ENCODE measurements around the gene TCF4.

DNA sequence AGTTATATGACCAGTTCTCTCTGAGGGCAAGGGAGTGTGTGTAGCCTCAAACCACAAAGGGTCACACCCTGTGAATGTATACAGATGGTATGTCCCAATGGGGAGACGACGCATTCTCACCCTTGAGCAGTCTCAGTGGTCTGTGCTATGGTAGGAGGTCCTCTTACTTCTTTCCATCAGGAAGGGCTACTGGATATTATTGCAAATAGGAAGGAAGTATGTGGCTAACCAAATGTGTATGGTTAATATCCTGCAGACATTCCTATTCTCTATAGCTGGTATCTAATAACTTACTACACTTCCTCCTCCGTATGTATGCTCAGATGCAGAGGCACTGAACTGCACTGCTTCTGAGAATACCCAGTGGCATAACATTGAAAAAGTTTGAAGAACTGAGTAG lies 322.0 kb downstream of the TCF4 start:
- TF ChIP-seq, protein P1, sequence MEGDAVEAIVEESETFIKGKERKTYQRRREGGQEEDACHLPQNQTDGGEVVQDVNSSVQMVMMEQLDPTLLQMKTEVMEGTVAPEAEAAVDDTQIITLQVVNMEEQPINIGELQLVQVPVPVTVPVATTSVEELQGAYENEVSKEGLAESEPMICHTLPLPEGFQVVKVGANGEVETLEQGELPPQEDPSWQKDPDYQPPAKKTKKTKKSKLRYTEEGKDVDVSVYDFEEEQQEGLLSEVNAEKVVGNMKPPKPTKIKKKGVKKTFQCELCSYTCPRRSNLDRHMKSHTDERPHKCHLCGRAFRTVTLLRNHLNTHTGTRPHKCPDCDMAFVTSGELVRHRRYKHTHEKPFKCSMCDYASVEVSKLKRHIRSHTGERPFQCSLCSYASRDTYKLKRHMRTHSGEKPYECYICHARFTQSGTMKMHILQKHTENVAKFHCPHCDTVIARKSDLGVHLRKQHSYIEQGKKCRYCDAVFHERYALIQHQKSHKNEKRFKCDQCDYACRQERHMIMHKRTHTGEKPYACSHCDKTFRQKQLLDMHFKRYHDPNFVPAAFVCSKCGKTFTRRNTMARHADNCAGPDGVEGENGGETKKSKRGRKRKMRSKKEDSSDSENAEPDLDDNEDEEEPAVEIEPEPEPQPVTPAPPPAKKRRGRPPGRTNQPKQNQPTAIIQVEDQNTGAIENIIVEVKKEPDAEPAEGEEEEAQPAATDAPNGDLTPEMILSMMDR (IDR thresholded peaks at IDR 0.05) = no peak
- no peak for TF ChIP-seq SIN3A (IDR thresholded peaks at IDR 0.05; ENCODE audit: borderline replicate concordance, insufficient read depth, low read depth, low read length)
- no peak for TF ChIP-seq POLR2AphosphoS5 (IDR thresholded peaks at IDR 0.05; ENCODE audit: low read depth, low read length)
- TF ChIP-seq, protein P2, sequence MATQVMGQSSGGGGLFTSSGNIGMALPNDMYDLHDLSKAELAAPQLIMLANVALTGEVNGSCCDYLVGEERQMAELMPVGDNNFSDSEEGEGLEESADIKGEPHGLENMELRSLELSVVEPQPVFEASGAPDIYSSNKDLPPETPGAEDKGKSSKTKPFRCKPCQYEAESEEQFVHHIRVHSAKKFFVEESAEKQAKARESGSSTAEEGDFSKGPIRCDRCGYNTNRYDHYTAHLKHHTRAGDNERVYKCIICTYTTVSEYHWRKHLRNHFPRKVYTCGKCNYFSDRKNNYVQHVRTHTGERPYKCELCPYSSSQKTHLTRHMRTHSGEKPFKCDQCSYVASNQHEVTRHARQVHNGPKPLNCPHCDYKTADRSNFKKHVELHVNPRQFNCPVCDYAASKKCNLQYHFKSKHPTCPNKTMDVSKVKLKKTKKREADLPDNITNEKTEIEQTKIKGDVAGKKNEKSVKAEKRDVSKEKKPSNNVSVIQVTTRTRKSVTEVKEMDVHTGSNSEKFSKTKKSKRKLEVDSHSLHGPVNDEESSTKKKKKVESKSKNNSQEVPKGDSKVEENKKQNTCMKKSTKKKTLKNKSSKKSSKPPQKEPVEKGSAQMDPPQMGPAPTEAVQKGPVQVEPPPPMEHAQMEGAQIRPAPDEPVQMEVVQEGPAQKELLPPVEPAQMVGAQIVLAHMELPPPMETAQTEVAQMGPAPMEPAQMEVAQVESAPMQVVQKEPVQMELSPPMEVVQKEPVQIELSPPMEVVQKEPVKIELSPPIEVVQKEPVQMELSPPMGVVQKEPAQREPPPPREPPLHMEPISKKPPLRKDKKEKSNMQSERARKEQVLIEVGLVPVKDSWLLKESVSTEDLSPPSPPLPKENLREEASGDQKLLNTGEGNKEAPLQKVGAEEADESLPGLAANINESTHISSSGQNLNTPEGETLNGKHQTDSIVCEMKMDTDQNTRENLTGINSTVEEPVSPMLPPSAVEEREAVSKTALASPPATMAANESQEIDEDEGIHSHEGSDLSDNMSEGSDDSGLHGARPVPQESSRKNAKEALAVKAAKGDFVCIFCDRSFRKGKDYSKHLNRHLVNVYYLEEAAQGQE (IDR thresholded peaks at IDR 0.05; ENCODE audit: insufficient read depth in 1 of 2, low read depth in 2 of 2, low read length in 1 of 2) = no peak

Data from Panc1 (cell line).